ENCODE measurements around the gene PLA2G4E. TPM values are rescaled to one million over a fixed set of nuclear protein-coding genes. Genes with fewer than 3 reads are reported as not detected.

The PLA2G4E gene
- total and polyA plus RNA-seq, 9 of the 15 experiments (the other 6 are each of a cell fraction or from before 2014, with no cell fraction given), result 0.03 TPM; not detected in 8

DNA sequence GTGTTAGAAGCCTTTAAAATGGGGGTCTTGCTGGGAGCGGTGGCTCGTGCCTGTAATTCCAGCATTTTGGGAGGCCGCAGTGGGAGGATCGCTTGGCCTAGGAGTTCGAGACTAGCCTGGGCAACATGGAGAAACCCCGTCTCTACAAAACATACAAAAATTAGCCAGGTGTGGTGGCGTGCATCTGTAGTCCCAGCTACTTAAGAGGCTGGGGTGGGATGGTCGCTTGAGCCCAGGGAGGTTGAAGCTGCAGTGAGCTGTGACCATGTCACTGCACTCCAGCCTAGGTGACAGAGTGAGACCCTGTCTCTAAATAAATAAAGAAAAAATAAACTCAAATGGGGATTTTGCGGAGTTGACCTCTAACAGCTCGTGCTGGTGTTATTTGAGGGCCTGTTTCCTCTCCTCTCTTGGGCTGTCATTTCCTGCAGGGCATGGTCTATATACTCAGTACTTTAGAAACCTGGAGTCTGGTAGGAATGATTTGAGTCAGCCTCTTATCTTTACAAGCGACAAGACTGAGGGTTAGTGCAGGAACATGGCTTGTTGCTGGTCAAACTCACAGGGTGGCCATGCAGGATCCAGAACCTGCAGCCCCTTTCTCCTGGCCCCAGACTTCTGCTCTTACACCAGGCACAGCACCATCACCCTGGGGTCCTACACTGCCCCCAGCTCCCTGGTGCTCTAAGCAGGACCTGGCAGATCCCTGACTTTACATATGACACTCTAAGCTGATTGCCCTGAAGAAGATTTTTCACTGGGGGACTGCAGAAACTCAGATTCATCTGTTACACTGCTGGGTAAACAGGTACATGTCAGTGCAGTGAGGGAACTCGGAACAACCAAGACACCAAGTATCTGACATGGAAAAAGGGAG is 63.6 kb downstream of the PLA2G4E start (continued):
- TF ChIP-seq, protein P1, sequence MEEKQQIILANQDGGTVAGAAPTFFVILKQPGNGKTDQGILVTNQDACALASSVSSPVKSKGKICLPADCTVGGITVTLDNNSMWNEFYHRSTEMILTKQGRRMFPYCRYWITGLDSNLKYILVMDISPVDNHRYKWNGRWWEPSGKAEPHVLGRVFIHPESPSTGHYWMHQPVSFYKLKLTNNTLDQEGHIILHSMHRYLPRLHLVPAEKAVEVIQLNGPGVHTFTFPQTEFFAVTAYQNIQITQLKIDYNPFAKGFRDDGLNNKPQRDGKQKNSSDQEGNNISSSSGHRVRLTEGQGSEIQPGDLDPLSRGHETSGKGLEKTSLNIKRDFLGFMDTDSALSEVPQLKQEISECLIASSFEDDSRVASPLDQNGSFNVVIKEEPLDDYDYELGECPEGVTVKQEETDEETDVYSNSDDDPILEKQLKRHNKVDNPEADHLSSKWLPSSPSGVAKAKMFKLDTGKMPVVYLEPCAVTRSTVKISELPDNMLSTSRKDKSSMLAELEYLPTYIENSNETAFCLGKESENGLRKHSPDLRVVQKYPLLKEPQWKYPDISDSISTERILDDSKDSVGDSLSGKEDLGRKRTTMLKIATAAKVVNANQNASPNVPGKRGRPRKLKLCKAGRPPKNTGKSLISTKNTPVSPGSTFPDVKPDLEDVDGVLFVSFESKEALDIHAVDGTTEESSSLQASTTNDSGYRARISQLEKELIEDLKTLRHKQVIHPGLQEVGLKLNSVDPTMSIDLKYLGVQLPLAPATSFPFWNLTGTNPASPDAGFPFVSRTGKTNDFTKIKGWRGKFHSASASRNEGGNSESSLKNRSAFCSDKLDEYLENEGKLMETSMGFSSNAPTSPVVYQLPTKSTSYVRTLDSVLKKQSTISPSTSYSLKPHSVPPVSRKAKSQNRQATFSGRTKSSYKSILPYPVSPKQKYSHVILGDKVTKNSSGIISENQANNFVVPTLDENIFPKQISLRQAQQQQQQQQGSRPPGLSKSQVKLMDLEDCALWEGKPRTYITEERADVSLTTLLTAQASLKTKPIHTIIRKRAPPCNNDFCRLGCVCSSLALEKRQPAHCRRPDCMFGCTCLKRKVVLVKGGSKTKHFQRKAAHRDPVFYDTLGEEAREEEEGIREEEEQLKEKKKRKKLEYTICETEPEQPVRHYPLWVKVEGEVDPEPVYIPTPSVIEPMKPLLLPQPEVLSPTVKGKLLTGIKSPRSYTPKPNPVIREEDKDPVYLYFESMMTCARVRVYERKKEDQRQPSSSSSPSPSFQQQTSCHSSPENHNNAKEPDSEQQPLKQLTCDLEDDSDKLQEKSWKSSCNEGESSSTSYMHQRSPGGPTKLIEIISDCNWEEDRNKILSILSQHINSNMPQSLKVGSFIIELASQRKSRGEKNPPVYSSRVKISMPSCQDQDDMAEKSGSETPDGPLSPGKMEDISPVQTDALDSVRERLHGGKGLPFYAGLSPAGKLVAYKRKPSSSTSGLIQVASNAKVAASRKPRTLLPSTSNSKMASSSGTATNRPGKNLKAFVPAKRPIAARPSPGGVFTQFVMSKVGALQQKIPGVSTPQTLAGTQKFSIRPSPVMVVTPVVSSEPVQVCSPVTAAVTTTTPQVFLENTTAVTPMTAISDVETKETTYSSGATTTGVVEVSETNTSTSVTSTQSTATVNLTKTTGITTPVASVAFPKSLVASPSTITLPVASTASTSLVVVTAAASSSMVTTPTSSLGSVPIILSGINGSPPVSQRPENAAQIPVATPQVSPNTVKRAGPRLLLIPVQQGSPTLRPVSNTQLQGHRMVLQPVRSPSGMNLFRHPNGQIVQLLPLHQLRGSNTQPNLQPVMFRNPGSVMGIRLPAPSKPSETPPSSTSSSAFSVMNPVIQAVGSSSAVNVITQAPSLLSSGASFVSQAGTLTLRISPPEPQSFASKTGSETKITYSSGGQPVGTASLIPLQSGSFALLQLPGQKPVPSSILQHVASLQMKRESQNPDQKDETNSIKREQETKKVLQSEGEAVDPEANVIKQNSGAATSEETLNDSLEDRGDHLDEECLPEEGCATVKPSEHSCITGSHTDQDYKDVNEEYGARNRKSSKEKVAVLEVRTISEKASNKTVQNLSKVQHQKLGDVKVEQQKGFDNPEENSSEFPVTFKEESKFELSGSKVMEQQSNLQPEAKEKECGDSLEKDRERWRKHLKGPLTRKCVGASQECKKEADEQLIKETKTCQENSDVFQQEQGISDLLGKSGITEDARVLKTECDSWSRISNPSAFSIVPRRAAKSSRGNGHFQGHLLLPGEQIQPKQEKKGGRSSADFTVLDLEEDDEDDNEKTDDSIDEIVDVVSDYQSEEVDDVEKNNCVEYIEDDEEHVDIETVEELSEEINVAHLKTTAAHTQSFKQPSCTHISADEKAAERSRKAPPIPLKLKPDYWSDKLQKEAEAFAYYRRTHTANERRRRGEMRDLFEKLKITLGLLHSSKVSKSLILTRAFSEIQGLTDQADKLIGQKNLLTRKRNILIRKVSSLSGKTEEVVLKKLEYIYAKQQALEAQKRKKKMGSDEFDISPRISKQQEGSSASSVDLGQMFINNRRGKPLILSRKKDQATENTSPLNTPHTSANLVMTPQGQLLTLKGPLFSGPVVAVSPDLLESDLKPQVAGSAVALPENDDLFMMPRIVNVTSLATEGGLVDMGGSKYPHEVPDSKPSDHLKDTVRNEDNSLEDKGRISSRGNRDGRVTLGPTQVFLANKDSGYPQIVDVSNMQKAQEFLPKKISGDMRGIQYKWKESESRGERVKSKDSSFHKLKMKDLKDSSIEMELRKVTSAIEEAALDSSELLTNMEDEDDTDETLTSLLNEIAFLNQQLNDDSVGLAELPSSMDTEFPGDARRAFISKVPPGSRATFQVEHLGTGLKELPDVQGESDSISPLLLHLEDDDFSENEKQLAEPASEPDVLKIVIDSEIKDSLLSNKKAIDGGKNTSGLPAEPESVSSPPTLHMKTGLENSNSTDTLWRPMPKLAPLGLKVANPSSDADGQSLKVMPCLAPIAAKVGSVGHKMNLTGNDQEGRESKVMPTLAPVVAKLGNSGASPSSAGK (IDR thresholded peaks at IDR 0.05), result no peak
- TF ChIP-seq, protein P2, sequence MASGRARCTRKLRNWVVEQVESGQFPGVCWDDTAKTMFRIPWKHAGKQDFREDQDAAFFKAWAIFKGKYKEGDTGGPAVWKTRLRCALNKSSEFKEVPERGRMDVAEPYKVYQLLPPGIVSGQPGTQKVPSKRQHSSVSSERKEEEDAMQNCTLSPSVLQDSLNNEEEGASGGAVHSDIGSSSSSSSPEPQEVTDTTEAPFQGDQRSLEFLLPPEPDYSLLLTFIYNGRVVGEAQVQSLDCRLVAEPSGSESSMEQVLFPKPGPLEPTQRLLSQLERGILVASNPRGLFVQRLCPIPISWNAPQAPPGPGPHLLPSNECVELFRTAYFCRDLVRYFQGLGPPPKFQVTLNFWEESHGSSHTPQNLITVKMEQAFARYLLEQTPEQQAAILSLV (tag; IDR thresholded peaks at IDR 0.05), result no peak
